ENCODE measurements around the gene GLRB. TPM values are rescaled to one million over a fixed set of nuclear protein-coding genes. Genes with fewer than 3 reads are reported as not detected.
"Not testable (repeated sequence)": the region's sequence is repeated elsewhere in the genome, so short reads cannot be mapped to it uniquely, and the experiment has no call there.

Gene GLRB
- total RNA-seq, 4 donors from 2014 or later = 0.27 TPM; not detected in 3

DNA sequence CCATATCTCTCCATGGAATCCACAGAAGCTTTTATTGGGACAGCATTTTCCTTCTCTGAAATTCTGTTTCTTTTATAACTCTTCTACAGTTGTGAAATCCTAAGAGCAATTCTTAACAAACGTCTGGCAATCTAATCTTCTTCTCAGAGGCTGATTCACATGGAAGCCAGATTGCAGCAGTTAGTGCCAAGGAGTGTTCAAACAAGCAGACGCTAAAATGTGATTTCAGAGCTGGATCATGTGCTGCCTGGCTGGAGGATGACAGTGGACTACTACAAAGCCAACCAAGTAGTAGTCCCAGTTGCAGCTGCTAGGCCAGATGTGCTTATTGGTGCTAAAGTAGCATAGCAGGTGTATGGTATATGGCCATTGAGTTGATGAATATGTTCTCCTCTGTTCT lies 27.7 kb upstream of the GLRB start:
- H3K9me3 ChIP-seq = no peaks in the 10 kb centered on the region
- TF ChIP-seq POLR2A (IDR thresholded peaks at IDR 0.05) = no peak
- TF ChIP-seq, protein P1, sequence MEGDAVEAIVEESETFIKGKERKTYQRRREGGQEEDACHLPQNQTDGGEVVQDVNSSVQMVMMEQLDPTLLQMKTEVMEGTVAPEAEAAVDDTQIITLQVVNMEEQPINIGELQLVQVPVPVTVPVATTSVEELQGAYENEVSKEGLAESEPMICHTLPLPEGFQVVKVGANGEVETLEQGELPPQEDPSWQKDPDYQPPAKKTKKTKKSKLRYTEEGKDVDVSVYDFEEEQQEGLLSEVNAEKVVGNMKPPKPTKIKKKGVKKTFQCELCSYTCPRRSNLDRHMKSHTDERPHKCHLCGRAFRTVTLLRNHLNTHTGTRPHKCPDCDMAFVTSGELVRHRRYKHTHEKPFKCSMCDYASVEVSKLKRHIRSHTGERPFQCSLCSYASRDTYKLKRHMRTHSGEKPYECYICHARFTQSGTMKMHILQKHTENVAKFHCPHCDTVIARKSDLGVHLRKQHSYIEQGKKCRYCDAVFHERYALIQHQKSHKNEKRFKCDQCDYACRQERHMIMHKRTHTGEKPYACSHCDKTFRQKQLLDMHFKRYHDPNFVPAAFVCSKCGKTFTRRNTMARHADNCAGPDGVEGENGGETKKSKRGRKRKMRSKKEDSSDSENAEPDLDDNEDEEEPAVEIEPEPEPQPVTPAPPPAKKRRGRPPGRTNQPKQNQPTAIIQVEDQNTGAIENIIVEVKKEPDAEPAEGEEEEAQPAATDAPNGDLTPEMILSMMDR (IDR thresholded peaks at IDR 0.05) = no peak
- no peaks in the 10 kb centered on the region for H3K27me3 ChIP-seq
- no peak overlapping the region for H3K4me3 ChIP-seq
- no peaks in the 10 kb centered on the region for H3K36me3 ChIP-seq
- no peak overlapping the region for H3K27ac ChIP-seq
- H3K4me1 ChIP-seq = no peaks in the 10 kb centered on the region
- peak in 1 of 3 donors; percentile 48 for DNase-seq

DNA sequence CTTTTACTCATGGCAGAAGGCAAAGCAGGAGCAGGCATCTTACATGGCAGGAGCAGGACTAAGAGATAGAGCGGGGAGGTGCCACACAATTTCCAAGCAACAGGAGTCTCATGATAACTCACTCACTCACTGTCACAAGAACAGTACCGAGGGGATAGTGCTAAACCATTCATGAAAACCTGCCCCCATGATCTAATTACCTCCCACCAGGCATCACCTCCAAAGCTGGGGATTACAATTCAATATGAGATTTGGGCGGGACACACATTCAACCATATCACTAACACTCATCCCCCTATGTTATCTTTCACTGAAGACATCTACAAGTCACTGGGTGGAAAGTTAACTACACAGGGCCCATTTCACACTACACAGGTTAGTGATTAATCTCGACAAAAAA lies 25.4 kb upstream of the GLRB start:
- Histone ChIP-seq H3K27ac (no peak overlapping the region), H3K9me3 (no peaks in the 10 kb centered on the region), H3K4me1 (no peaks in the 10 kb centered on the region), H3K36me3 (no peaks in the 10 kb centered on the region), H3K27me3 (no peaks in the 10 kb centered on the region), H3K4me3 (no peak overlapping the region)
- TF ChIP-seq, protein P1 (IDR thresholded peaks at IDR 0.05) = no peak
- TF ChIP-seq POLR2A (IDR thresholded peaks at IDR 0.05) = no peak
- DNase-seq = no peak

DNA sequence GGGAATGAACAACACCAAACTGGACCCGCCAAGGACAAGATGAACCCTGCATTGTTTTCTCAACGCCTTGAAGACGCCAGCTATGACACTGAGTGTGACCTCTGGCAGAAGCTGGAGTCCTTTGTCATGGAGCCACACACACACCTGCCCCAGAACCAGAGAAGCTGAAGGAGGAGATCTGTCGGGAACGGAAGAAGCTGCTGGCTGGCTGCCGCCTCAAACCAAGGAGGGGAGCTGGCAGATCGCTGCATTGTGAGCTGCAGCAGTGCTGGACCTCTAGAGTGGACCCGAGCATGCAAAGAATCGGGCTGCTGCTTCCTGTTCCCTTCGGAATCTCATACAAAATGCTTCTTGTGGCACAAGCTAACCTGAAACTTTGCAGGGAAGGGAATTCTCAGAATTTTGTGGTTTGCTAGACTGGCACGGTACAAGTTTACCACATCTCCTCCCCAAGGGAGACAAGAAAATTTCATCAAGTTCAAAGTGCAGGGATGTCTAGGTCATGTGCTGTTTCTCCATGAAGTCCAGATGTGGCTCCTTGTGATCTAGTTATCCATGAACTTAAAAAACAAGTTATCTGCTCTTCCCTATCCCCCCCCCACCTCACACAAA lies 23.4 kb upstream of the GLRB start:
- Histone ChIP-seq H3K36me3 (no peaks in the 10 kb centered on the region), H3K9me3 (no peaks in the 10 kb centered on the region), H3K4me1 (no peaks in the 10 kb centered on the region), H3K27me3 (no peaks in the 10 kb centered on the region), H3K27ac (no peak overlapping the region), H3K4me3 (no peak overlapping the region)
- TF ChIP-seq POLR2A (IDR thresholded peaks at IDR 0.05) = no peak
- TF ChIP-seq, protein P1 (IDR thresholded peaks at IDR 0.05) = no peak
- DNase-seq = no peak

DNA sequence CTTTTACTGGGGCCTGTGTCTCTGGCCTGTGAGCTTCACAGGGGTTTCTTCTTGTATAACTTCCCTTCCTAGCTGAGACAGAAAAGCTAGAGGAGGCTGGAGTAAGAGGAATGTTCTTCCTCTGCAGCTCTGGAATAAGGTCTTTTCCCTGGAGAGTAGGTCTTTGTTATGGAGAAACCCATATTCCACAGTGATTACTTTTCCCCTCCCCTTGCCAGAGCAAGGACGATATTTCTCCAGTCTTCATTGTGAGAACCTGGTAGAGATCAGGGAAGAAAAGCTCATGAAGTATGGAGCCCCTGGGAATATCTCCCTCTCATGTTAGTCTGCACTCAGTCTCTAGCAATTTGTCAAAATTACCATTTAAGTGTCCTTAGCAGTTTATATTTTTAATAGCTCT lies 18.7 kb upstream of the GLRB start:
- Histone ChIP-seq H3K36me3 (no peaks in the 10 kb centered on the region), H3K4me1 (no peaks in the 10 kb centered on the region), H3K27me3 (no peaks in the 10 kb centered on the region), H3K27ac (no peak overlapping the region), H3K4me3 (no peak overlapping the region), H3K9me3 (no peaks in the 10 kb centered on the region)
- no peak for DNase-seq
- TF ChIP-seq, protein P1 (IDR thresholded peaks at IDR 0.05) = no peak

DNA sequence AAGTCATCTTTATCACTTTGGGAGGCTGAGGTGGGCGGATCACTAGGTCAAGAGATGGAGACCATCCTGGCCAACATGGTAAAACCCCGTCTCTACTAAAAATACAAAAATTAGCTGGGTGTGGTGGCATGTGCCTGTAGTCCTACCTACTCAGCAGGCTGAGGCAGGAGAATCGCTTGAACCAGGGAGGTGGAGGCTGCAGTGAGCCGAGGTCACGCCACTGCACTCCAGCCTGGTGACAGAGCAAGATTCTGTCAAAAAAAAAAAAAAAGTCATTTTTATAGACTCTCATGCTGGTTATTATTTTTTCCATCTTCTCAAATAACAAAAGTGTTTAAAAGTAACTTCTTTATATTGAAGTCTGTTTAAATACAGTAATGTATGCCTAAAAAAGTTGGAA lies 17.1 kb upstream of the GLRB start:
- not testable (repeated sequence) for H3K36me3 ChIP-seq, H3K9me3 ChIP-seq, H3K27ac ChIP-seq, H3K4me1 ChIP-seq, DNase-seq, H3K4me3 ChIP-seq, H3K27me3 ChIP-seq

DNA sequence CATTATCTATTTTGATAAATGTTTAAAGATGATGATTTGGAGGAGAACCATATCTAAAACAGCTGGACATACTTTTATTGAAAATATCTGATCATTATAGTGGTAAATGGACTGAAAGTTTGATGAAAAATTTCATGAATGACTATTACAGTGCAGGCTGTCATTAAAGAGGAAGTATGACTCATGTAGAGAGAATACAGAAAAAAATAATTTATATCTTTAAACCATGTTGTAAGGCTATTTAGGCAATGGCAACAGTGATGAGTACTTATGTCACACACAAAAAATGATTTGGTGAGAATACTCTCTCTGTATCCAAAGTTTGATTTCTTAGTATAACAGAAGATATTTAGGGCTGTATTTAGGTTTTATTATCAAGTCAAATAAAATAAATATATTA lies 3.9 kb upstream of the GLRB start:
- Histone ChIP-seq H3K9me3 (no peaks in the 10 kb centered on the region), H3K27me3 (no peaks in the 10 kb centered on the region), H3K4me3 (no peak overlapping the region), H3K36me3 (no peaks in the 10 kb centered on the region), H3K4me1 (no peaks in the 10 kb centered on the region), H3K27ac (no peak overlapping the region)
- no peak for DNase-seq
- TF ChIP-seq, protein P1 (IDR thresholded peaks at IDR 0.05) = no peak
- TF ChIP-seq POLR2A (IDR thresholded peaks at IDR 0.05) = no peak

Measured in Peyer's patch (tissue), 4 donors.